ENCODE results near the gene MAP2K5.

DNA sequence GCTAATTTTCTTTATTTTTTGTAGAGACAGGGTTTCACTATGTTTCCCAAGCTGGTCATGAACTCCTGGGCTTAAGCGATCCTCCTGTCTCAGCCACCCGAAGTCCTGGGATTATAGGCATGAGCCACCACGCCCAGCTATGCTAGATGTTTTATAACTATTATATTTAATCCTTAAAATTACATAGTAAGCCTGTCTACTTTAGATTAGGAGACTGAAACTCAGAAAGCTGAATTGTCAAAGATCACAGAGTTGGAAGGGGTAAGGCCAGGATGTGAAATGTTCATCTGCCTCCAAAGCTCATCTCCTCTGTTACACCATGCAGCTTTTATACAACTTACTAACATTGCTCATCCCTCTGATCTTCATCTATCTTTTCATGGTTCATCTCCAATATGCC, 89.8 kb downstream of the MAP2K5 start:
- TF ChIP-seq, protein P1, sequence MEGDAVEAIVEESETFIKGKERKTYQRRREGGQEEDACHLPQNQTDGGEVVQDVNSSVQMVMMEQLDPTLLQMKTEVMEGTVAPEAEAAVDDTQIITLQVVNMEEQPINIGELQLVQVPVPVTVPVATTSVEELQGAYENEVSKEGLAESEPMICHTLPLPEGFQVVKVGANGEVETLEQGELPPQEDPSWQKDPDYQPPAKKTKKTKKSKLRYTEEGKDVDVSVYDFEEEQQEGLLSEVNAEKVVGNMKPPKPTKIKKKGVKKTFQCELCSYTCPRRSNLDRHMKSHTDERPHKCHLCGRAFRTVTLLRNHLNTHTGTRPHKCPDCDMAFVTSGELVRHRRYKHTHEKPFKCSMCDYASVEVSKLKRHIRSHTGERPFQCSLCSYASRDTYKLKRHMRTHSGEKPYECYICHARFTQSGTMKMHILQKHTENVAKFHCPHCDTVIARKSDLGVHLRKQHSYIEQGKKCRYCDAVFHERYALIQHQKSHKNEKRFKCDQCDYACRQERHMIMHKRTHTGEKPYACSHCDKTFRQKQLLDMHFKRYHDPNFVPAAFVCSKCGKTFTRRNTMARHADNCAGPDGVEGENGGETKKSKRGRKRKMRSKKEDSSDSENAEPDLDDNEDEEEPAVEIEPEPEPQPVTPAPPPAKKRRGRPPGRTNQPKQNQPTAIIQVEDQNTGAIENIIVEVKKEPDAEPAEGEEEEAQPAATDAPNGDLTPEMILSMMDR (IDR thresholded peaks at IDR 0.05; ENCODE audit: low read length): no peak
- TF ChIP-seq EZH2 (IDR thresholded peaks at IDR 0.05; ENCODE audit: borderline replicate concordance, low read length): no peak

All from OCI-LY1 (cell line).